NCI-H226 (cell line): ENCODE data around the gene EEF2KMT.
"Not testable (repeated sequence)": the region's sequence is repeated elsewhere in the genome, so short reads cannot be mapped to it uniquely, and the experiment has no call there.

Experiments used
- DNase-seq: peaks from one replicate; pipeline ENCODE4 v3.0.0-alpha.2; 2015

EEF2KMT gene

GRCh38 chr16:5095145-5095830 lies 2.3 kb downstream of the EEF2KMT start:
- DNase-seq, result not testable (repeated sequence)

- not testable (repeated sequence) for DNase-seq
Measured at GRCh38 chr16:5093746-5094145, 3.8 kb downstream of the EEF2KMT start.

- not testable (repeated sequence) for DNase-seq
Measured at GRCh38 chr16:5093081-5093480, 4.5 kb downstream of the EEF2KMT start.

- not testable (repeated sequence) for DNase-seq
Measured at GRCh38 chr16:5090592-5090991, 7.0 kb downstream of the EEF2KMT start.

- not testable (repeated sequence) for DNase-seq
Measured at GRCh38 chr16:5089911-5090555, 7.6 kb downstream of the EEF2KMT start.

- not testable (repeated sequence) for DNase-seq
Measured at GRCh38 chr16:5088936-5089335, 8.7 kb downstream of the EEF2KMT start.

GRCh38 chr16:5088086-5088790 lies 9.4 kb downstream of the EEF2KMT start:
- not testable (repeated sequence) for DNase-seq

GRCh38 chr16:5085716-5086115 lies 11.9 kb downstream of the EEF2KMT start:
- not testable (repeated sequence) for DNase-seq

- DNase-seq, result peak; percentile 16
Measured at GRCh38 chr16:5084802-5085201, 12.8 kb downstream of the EEF2KMT start.

GRCh38 chr16:5084099-5084731 lies 13.4 kb downstream of the EEF2KMT start:
- not testable (repeated sequence) for DNase-seq

GRCh38 chr16:5083646-5084045 lies 13.9 kb downstream of the EEF2KMT start:
- DNase-seq, result not testable (repeated sequence)

GRCh38 chr16:5080996-5081395 lies 16.6 kb downstream of the EEF2KMT start:
- not testable (repeated sequence) for DNase-seq

GRCh38 chr16:5080461-5080860 lies 17.1 kb downstream of the EEF2KMT start:
- DNase-seq, result not testable (repeated sequence)

GRCh38 chr16:5078626-5079025 lies 19.0 kb downstream of the EEF2KMT start:
- no peak for DNase-seq

GRCh38 chr16:5077304-5077703 lies 20.3 kb downstream of the EEF2KMT start:
- no peak for DNase-seq

- no peak for DNase-seq
Measured at GRCh38 chr16:5075637-5076036, 22.0 kb downstream of the EEF2KMT start.

- DNase-seq, result not testable (repeated sequence)
Measured at GRCh38 chr16:5073771-5074170, 23.8 kb downstream of the EEF2KMT start.

GRCh38 chr16:5073279-5073629 lies 24.3 kb downstream of the EEF2KMT start:
- no peak for DNase-seq

GRCh38 chr16:5072334-5073278 lies 25.0 kb downstream of the EEF2KMT start:
- no peak for DNase-seq

GRCh38 chr16:5071681-5072333 lies 25.8 kb downstream of the EEF2KMT start, which contains the start of gene ALG1:
Gene ALG1, plus strand, starts transcription at chr16:5071843. Its CDS starts 7 bp downstream, at chr16:5071850.
- DNase-seq, result peak; percentile 86

GRCh38 chr16:5071341-5071680 lies 26.3 kb downstream of the EEF2KMT start:
- no peak for DNase-seq
